Adrenal gland (tissue), 12 donors: ENCODE data around the gene PLA2G4E. TPM values are rescaled to one million over a fixed set of nuclear protein-coding genes. Genes with fewer than 3 reads are reported as not detected.

Experiments
- DNase-seq, 7 donors: peaks; one replicate each; pipeline ENCODE4 v3.0.0-alpha.2; 2019 to 2020
- H3K27ac ChIP-seq, 5 donors: fragments of 200-600 bp; sonication (generic) in 4 of 5; 1 replicate in 3 of 5; 2 replicates in 2 of 5; pipeline versions ENCODE4 v1.5.1 to v1.8.0; 2016 to 2020; ENCODE audit warnings: mild to moderate bottlenecking in 1 of 5
- H3K27me3 ChIP-seq: fragments of 200-600 bp; 2 replicates; pipeline ENCODE4 v1.8.0; 2021
- H3K36me3 ChIP-seq, 2 donors: fragments of 200-600 bp; replicated peaks in 1 of 2; 1 replicate in 1 of 2; 2 replicates in 1 of 2; pipeline versions ENCODE4 v1.5.1 to v1.8.0; 2018 to 2022
- H3K4me1 ChIP-seq, 2 donors: fragments of 200-600 bp; replicated peaks in 1 of 2; 1 replicate in 1 of 2; 2 replicates in 1 of 2; pipeline versions ENCODE4 v1.5.1 to v1.8.0; 2018 to 2021
- H3K4me3 ChIP-seq, 4 donors: fragments of 200-600 bp; sonication (generic) in 3 of 4; one replicate each; pipeline ENCODE4 v1.5.1; 2016 to 2018
- H3K9me3 ChIP-seq, 3 donors: fragments of 200-600 bp; sonication (generic) in 1 of 3; replicated peaks in 1 of 3; 1 replicate in 2 of 3; 2 replicates in 1 of 3; pipeline versions ENCODE4 v1.5.1 to v1.8.0; 2016 to 2021
- POLR2A ChIP-seq, 2 donors: fragments of 450-650 bp; IDR thresholded peaks; one replicate each; pipeline ENCODE4 v1.6.1; 2017; ENCODE audit warnings: antibody characterized with exemption in 2 of 2, mild to moderate bottlenecking in 2 of 2, moderate library complexity in 1 of 2
- WGBS, 4 donors: extraction: QIAGEN DNeasy Blood & Tissue Kit in 2 of 4; methylation state at CpG; one replicate each; pipeline versions ENCODE4 v1.1.5 to v1.1.7; 2013 to 2017; 5-methylcytosine and 5-hydroxymethylcytosine counted together
- intact Hi-C, 2 donors: fragments of 100-400 bp; cut with DNase I; formaldehyde crosslinking; loops; one replicate each; pipeline versions ENCODE4 v1.14.1 to v1.15.0; 2022 to 2023
- polyA plus RNA-seq, 3 donors: library from polyadenylated mRNA; stranded (reverse); fragments of 200-250 nt in 2 of 3; fragments of 350-450 nt in 1 of 3; fragmentation: Illumina TruSeq in 1 of 3; extraction: RNeasy Lipid Tissue Mini Kit (QIAGEN cat#74804) in 1 of 3; gene quantifications; one replicate each; pipeline ENCODE4 v1.2.3, GENCODE V29; 2013 to 2014
- total RNA-seq, 9 donors: library from RNA; depleted of rRNA in 4 of 9; stranded (reverse); fragments of >200 nt in 4 of 9; fragments of 120-200 nt in 1 of 9; fragmentation: NEBNext Ultra II Directional in 1 of 9; extraction: Animal tissue kit (Norgen Biotek cat#: 25700) in 1 of 9; gene quantifications; one replicate each; pipeline versions ENCODE4 v1.1.0 to v1.2.4, GENCODE V29; 2013 to 2023
- TF ChIP-seq, protein P1 (sequence below), 6 experiments: fragments of 450-650 bp in 4 of 6; fragments of 200-600 bp in 2 of 6; sonication (generic) in 1 of 6; IDR thresholded peaks; 1 replicate in 5 of 6; 2 replicates in 1 of 6; pipeline versions ENCODE4 v1.5.1 to v1.8.0; 2016 to 2021; ENCODE audit warnings: antibody characterized with exemption in 6 of 6, mild to moderate bottlenecking in 2 of 6, moderate library complexity in 1 of 6
- donor health status: healthy with polysubstance abuse.
- donor health status: Bipolar disorder and iron deficiency.
- donor health status: DM: yes; HTN: yes; CAD: no.
- donor health status: DM: no; HTN: no; CAD: no.
- donor health status: DM: no; HTN: no; CAD: no.
- donor health status: DM: yes; HTN: yes; CAD: no.

Gene PLA2G4E
- total and polyA plus RNA-seq, 12 donors = 0.03 to 1.1 (median 0.23) TPM; not detected in 8

DNA sequence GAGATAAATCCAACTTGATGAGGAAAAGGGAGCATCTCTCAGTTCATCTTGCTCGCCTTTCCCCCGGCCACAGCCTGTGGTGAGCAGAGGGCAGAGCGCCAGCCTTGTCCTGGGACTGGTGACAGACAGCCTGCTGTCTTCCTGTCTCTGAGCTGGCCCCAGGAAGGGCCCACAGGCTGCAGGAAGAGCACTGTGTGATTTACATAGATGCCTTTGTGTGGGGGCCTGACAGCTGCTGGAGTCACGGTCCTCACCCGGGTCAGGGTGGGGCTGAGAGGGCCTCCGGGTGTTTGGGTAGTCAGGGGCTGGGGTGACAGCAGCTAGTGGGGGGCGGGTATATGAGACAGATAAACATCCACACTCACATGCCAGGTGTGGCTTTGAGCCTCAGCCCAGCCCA, 44.2 kb upstream of the PLA2G4E start:
- Histone ChIP-seq H3K4me1 (peaks cover 0 to 4% of the 10 kb centered on the region in 2 donors), H3K9me3 (no peaks in the 10 kb centered on the region), H3K27me3 (no peaks in the 10 kb centered on the region), H3K4me3 (no peak overlapping the region), H3K36me3 (no peaks in the 10 kb centered on the region), H3K27ac (no peak overlapping the region)
- intact Hi-C loops = loop anchor here in 1 of 2 donors (5.0 kb wide), 1 partner anchor 77 kb away; no protein-coding TSS in a partner anchor
- WGBS, 4 donors = 32 to 47% (median 44%) methylated on average over 7 of the region's 7 CpGs
- no peak for TF ChIP-seq POLR2A (IDR thresholded peaks at IDR 0.05)
- TF ChIP-seq, protein P1, sequence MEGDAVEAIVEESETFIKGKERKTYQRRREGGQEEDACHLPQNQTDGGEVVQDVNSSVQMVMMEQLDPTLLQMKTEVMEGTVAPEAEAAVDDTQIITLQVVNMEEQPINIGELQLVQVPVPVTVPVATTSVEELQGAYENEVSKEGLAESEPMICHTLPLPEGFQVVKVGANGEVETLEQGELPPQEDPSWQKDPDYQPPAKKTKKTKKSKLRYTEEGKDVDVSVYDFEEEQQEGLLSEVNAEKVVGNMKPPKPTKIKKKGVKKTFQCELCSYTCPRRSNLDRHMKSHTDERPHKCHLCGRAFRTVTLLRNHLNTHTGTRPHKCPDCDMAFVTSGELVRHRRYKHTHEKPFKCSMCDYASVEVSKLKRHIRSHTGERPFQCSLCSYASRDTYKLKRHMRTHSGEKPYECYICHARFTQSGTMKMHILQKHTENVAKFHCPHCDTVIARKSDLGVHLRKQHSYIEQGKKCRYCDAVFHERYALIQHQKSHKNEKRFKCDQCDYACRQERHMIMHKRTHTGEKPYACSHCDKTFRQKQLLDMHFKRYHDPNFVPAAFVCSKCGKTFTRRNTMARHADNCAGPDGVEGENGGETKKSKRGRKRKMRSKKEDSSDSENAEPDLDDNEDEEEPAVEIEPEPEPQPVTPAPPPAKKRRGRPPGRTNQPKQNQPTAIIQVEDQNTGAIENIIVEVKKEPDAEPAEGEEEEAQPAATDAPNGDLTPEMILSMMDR (IDR thresholded peaks at IDR 0.05) = no peak
- DNase-seq = peak in 5 of 7 donors; percentile 19 to 57 (median 27)

DNA sequence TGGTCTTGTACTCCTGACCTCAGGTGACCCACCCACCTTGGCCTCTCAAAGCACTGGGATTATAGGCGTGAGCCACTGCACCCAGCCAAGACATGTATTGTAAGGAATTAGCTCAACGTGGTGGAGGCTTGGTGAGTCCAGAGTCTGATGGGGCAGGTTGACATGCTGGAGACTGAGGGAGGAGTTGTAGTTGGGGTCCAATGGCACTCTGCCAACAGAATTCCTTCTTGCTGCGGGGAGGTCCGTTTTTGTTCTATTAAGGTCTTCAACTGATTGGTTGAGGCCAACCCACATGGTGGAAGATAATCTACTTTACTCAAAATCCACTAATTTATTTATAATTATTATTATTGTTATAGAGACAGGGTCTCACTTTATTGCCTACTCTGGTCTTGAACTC, 43.4 kb upstream of the PLA2G4E start:
- Histone ChIP-seq H3K36me3 (no peaks in the 10 kb centered on the region), H3K27me3 (no peaks in the 10 kb centered on the region), H3K4me1 (peaks cover 0 to 4% of the 10 kb centered on the region in 2 donors), H3K9me3 (no peaks in the 10 kb centered on the region), H3K27ac (no peak overlapping the region), H3K4me3 (no peak overlapping the region)
- no peak for TF ChIP-seq POLR2A (IDR thresholded peaks at IDR 0.05)
- TF ChIP-seq, protein P1 (IDR thresholded peaks at IDR 0.05) = no peak
- 75 to 81% (median 79%) methylated on average over 4 of the region's 4 CpGs for WGBS, 4 donors
- intact Hi-C loops = loop anchor here in 1 of 2 donors (5.0 kb wide), 1 partner anchor 77 kb away; no protein-coding TSS in a partner anchor
- DNase-seq = peak in 2 of 7 donors; percentile 12 to 42

GRCh38 chr15:42063122-42063848, 42.4 kb upstream of the PLA2G4E start:
- H3K4me3 ChIP-seq = no peak overlapping the region
- H3K36me3 ChIP-seq = no peaks in the 10 kb centered on the region
- TF ChIP-seq, protein P1 (IDR thresholded peaks at IDR 0.05) = no peak
- no peak for TF ChIP-seq POLR2A (IDR thresholded peaks at IDR 0.05)
- no peak overlapping the region for H3K27ac ChIP-seq
- H3K27me3 ChIP-seq = no peaks in the 10 kb centered on the region
- peaks cover 0 to 4% of the 10 kb centered on the region in 2 donors for H3K4me1 ChIP-seq
- H3K9me3 ChIP-seq = no peaks in the 10 kb centered on the region
- 90 to 97% (median 94%) methylated on average over 6 to 12 of the region's 12 CpGs for WGBS, 4 donors
- intact Hi-C loops = loop anchor here in 1 of 2 donors (5.0 kb wide), 1 partner anchor 76 kb away; no protein-coding TSS in a partner anchor
- peak in 2 of 7 donors; percentile 11 to 35 for DNase-seq

GRCh38 chr15:42062284-42062806, 41.5 kb upstream of the PLA2G4E start:
- WGBS, 4 donors = 87 to 93% (median 91%) methylated on average over 9 of the region's 9 CpGs
- Histone ChIP-seq H3K4me3 (no peak overlapping the region), H3K36me3 (no peaks in the 10 kb centered on the region), H3K4me1 (peaks cover 0 to 4% of the 10 kb centered on the region in 2 donors), H3K9me3 (no peaks in the 10 kb centered on the region), H3K27me3 (no peaks in the 10 kb centered on the region), H3K27ac (no peak overlapping the region)
- peak in 2 of 7 donors; percentile 11 to 33 for DNase-seq
- intact Hi-C loops = loop anchor here in 1 of 2 donors (5.0 kb wide), 1 partner anchor 75 kb away; no protein-coding TSS in a partner anchor
- no peak for TF ChIP-seq POLR2A (IDR thresholded peaks at IDR 0.05)
- TF ChIP-seq, protein P1 (IDR thresholded peaks at IDR 0.05) = no peak
